Endodermal cell (in vitro differentiated cells): ENCODE results near the gene GSTO2. TPM values are rescaled to one million over a fixed set of nuclear protein-coding genes. Genes with fewer than 3 reads are reported as not detected.
A peak's percentile ranks its signal among the peaks of the same experiment; 100 is the strongest.

Experiments
- DNase-seq: peaks from one replicate; pipeline ENCODE4 v3.0.0-alpha.2; 2017
- H3K27ac ChIP-seq: 2 replicates; pipeline ENCODE4 v1.5.1; 2013; ENCODE audit warnings: mild to moderate bottlenecking, low read depth, low read length, moderate library complexity
- H3K27me3 ChIP-seq: 2 replicates; pipeline ENCODE4 v1.6.1; 2013; ENCODE audit warnings: mild to moderate bottlenecking, low read length, moderate library complexity; ENCODE audit not compliant: insufficient read depth, control insufficient read depth, poor library complexity, severe bottlenecking
- H3K36me3 ChIP-seq: 2 replicates; pipeline ENCODE4 v1.7.0; 2013; ENCODE audit warnings: mild to moderate bottlenecking, low read length, moderate library complexity; ENCODE audit not compliant: control insufficient read depth, insufficient read depth
- H3K4me1 ChIP-seq: one replicate; pipeline ENCODE4 v1.7.0; 2013; ENCODE audit warnings: low read length; ENCODE audit not compliant: control insufficient read depth, insufficient read depth
- H3K4me3 ChIP-seq: 2 replicates; pipeline ENCODE4 v1.5.1; 2013; ENCODE audit warnings: mild to moderate bottlenecking, low read length, moderate library complexity
- H3K9ac ChIP-seq: 2 replicates; pipeline ENCODE4 v1.6.1; 2013; ENCODE audit warnings: mild to moderate bottlenecking, low read length, moderate library complexity; ENCODE audit not compliant: poor library complexity, severe bottlenecking; ENCODE audit errors: extremely low read depth
- H3K9me3 ChIP-seq: 2 replicates; pipeline ENCODE4 v1.6.1; 2013; ENCODE audit warnings: mild to moderate bottlenecking, low read length, moderate library complexity; ENCODE audit not compliant: control insufficient read depth
- H3K27ac Mint-ChIP-seq: 2 replicates; pipeline ENCODE4 v1.8.0; 2020; ENCODE audit warnings: mixed read lengths
- H3K27me3 Mint-ChIP-seq: 2 replicates; pipeline ENCODE4 v1.8.0; 2021; ENCODE audit warnings: mild to moderate bottlenecking, mixed read lengths; ENCODE audit not compliant: insufficient read depth
- H3K36me3 Mint-ChIP-seq: 2 replicates; pipeline ENCODE4 v1.8.0; 2020; ENCODE audit warnings: low read depth, mixed read lengths
- H3K4me1 Mint-ChIP-seq: 2 replicates; pipeline ENCODE4 v1.8.0; 2020; ENCODE audit warnings: mixed read lengths
- H3K4me3 Mint-ChIP-seq: 2 replicates; pipeline ENCODE4 v1.8.0; 2020; ENCODE audit warnings: mild to moderate bottlenecking, moderate library complexity, mixed read lengths
- H3K9me3 Mint-ChIP-seq: 2 replicates; pipeline ENCODE4 v1.8.0; 2020; ENCODE audit warnings: mild to moderate bottlenecking, mixed read lengths
- CTCF ChIP-seq: fragments of 200-600 bp; sonication (generic); conservative IDR thresholded peaks from 2 replicates; pipeline ENCODE4 v1.5.0; 2021; ENCODE audit warnings: antibody characterized with exemption, mild to moderate bottlenecking
- WGBS, 2 experiments: methylation state at CpG; one replicate each; pipeline versions ENCODE4 v1.1.5 to v1.1.7; 2013; ENCODE audit warnings: missing lambda C conversion rate in 2 of 2, mixed read lengths in 1 of 2; ENCODE audit not compliant: insufficient coverage in 1 of 2, insufficient read length in 1 of 2; 5-methylcytosine and 5-hydroxymethylcytosine counted together
- total RNA-seq, 2 donors: library from RNA; stranded (reverse); fragmentation: NEBNext Ultra II Directional in 1 of 2; extraction: Animal tissue kit (Norgen Biotek cat#: 25700) in 1 of 2; gene quantifications; 2 replicates in 1 of 2; 3 replicates in 1 of 2; pipeline ENCODE4 v1.2.1, GENCODE V29; 2021

GSTO2 gene
- total RNA-seq, 2 donors from 2014 or later: 17.8 to 18.8 TPM

DNA sequence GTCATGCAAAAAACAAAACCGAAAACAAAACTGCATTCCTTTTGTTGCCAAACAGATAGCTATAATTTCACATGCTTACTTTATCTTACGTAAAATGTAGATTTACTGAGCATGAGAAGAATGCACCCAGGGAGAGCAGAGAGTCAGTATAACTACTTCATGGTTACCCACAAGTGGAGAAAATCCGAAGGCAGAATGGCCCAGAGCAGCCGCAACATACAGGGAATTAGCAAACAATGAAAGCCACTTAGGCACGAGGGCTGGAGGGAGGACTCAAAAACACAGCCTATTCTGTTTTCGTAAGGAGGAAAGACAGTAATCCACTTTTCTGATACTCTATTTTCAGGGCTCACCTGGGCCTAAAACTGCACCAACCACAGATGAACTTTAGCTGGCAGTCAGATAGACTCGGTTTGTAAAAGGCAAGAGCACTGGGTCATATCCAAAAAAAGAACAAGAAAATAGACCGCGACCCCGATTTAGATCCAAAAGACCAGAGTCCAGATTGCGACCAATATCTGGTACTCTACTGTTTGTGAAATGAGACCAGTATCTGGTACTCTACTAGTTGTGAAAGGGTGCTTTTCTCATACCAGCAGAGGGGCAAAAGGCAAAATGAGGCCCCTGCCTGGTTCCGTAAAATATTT lies 68.0 kb downstream of the GSTO2 start:
- no peaks in the 10 kb centered on the region for H3K9me3 ChIP-seq
- peaks cover 17% of the 10 kb centered on the region for H3K4me1 ChIP-seq
- peak overlapping the region; percentile 78 for H3K4me3 Mint-ChIP-seq
- H3K9ac ChIP-seq: peak overlapping the region; percentile 82
- peak overlapping the region; percentile 86 for H3K27ac Mint-ChIP-seq
- no peak for TF ChIP-seq CTCF
- 11 to 13% methylated on average over 9 to 12 of the region's 12 CpGs for WGBS, 2 experiments
- DNase-seq: peak; percentile 72
- no peaks in the 10 kb centered on the region for H3K9me3 Mint-ChIP-seq
- no peak overlapping the region for H3K27ac ChIP-seq
- peaks cover 8% of the 10 kb centered on the region for H3K27me3 Mint-ChIP-seq
- no peaks in the 10 kb centered on the region for H3K36me3 Mint-ChIP-seq
- peak overlapping the region; percentile 96 for H3K4me3 ChIP-seq
- H3K36me3 ChIP-seq: peaks cover 7% of the 10 kb centered on the region
- H3K4me1 Mint-ChIP-seq: peaks cover 46% of the 10 kb centered on the region
- no peaks in the 10 kb centered on the region for H3K27me3 ChIP-seq

DNA sequence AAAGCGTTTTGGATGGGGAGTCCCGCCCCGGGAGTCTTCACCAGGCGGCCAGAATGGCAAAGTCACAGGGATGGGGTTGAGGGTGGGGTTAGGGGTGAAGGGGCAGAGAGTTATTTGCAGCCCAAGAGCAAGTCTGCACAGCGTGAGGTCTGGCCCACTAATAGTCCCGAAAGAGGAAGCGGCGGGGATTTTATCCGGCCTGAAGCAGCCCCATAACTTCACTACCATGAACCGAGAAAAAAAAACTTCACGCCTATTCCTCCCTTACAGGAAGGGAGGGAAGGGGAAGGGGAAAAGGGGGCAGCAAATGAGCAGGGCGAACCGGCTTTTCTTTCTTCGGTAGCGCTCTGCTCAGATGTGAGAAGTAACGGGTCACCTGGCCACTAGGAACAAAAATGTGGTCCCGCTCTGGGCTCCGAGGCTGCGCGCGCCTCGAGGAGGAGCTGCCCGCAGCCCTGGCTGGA lies 68.6 kb downstream of the GSTO2 start:
- Mint-ChIP-seq H3K4me1 (peaks cover 41% of the 10 kb centered on the region), H3K27me3 (peaks cover 8% of the 10 kb centered on the region), H3K36me3 (no peaks in the 10 kb centered on the region), H3K4me3 (peak overlapping the region; percentile 78), H3K27ac (peak overlapping the region; percentile 86), H3K9me3 (no peaks in the 10 kb centered on the region)
- 0% methylated on average over 8 to 23 of the region's 23 CpGs for WGBS, 2 experiments
- Histone ChIP-seq H3K4me1 (peaks cover 11% of the 10 kb centered on the region), H3K4me3 (peak overlapping the region; percentile 96), H3K36me3 (peaks cover 7% of the 10 kb centered on the region), H3K9me3 (no peaks in the 10 kb centered on the region), H3K9ac (peak overlapping the region; percentile 82), H3K27ac (peak overlapping the region; percentile 81), H3K27me3 (no peaks in the 10 kb centered on the region)
- no peak for TF ChIP-seq CTCF
- no peak for DNase-seq

DNA sequence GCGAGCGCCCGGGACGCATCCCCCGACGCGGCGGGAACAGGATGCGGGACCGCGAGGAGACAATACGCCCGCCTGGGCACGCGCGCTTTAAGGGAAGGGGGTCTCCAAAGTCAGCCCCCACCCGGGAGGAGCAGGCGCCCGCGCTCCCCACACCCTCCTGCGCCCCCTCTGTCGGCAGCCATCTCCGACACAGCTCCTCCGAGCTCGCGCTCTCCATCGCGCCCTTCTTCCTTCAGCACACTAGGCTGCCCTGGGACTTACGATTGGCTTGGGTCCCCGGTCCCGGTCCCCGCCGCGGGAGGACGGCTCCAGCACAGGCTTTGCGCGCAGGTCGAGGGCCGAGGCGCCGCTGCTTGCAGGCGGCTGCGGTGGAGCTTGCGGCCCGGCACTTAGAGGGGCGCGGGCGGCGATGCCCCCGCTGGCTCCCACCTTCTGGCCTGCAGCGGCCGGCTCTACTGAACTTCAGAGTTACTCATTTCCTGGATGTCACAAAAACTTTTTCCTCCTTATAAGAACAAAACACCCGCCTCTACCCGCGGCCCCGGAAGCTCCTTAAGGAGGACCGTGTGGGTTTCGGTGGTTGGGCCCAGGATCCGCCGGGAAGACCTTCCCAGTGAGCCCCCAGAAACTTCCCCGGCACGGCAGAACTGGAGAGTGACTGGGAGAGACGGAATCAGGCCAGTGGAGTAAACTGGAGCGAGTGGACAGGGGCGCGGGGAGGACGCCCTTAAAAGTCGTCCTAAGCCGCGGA lies 69.2 kb downstream of the GSTO2 start, which contains the start of gene ITPRIP:
ITPRIP (minus strand) TSS at position 481 of the 751 bp plus-strand sequence. CDS start 22,414 bp downstream, outside the sequence.
- H3K4me1 ChIP-seq: peaks cover 5% of the 10 kb centered on the region
- 0% methylated on average over 23 to 70 of the region's 70 CpGs for WGBS, 2 experiments

More for the DNA sequence above, 69.2 kb downstream of the GSTO2 start, which contains the start of gene ITPRIP:
- peak; percentile 87 for DNase-seq
- peak within 1 kb of the TSS; percentile 78 for H3K4me3 Mint-ChIP-seq
- H3K9me3 Mint-ChIP-seq: no peaks in the 10 kb centered on the region
- Histone ChIP-seq H3K27me3 (no peaks in the 10 kb centered on the region), H3K36me3 (peaks cover 7% of the 10 kb centered on the region), H3K9me3 (no peaks in the 10 kb centered on the region), H3K4me3 (peak within 1 kb of the TSS; percentile 96), H3K27ac (peak within 1 kb of the TSS; percentile 81), H3K9ac (peak within 1 kb of the TSS; percentile 82)
- H3K4me1 Mint-ChIP-seq: peaks cover 39% of the 10 kb centered on the region
- no peaks in the 10 kb centered on the region for H3K36me3 Mint-ChIP-seq
- TF ChIP-seq CTCF: peak; percentile 61
- peak within 1 kb of the TSS; percentile 98 for H3K27ac Mint-ChIP-seq
- peaks cover 8% of the 10 kb centered on the region for H3K27me3 Mint-ChIP-seq
